Epidermal melanocyte (primary cell): Measurements from ENCODE around the gene KCNK18.

Experiments used
- DNase-seq: peaks from one replicate; pipeline ENCODE4 v3.0.0; 2011; ENCODE audit warnings: low spot score; ENCODE audit not compliant: insufficient read length

Gene KCNK18

DNA sequence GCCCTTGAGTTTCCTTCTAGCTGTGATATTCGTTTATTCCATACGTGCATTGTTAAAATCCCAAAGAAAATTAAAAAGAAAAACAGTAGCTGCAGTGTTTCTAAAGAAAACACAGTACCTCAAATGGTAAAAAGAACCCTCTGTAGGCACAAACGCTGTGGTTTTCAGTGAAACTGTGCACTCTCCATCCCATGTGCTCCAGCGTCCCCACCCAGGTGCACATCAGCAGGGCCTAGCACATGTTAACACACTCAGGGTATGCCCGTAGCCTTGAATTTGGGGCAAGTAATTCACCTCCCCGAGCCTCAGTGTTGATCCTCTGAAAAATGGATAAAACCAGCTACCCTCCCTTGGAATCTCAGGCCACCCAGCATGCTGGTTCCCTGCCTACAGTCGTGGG, 53.1 kb downstream of the KCNK18 start:
- DNase-seq = no peak

DNA sequence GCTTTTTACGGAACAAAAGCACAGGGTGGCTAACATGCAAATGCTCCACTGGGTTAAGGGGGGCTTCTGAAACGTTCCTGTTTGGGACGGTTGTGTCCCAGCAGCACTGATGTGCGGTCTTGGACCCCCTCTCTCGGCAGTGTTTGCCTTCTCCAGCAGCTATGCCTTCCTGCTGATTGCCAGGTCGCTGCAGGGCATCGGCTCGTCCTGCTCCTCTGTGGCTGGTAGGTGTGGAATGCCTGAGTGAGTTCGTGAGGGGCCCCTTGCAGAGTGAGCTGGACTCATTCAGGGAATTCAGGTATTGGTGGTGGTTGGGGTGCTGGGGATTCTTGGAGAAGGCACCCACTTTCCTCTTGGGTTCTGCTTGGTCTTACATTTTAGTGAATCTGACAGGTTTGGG, 56.6 kb downstream of the KCNK18 start:
- DNase-seq = no peak

DNA sequence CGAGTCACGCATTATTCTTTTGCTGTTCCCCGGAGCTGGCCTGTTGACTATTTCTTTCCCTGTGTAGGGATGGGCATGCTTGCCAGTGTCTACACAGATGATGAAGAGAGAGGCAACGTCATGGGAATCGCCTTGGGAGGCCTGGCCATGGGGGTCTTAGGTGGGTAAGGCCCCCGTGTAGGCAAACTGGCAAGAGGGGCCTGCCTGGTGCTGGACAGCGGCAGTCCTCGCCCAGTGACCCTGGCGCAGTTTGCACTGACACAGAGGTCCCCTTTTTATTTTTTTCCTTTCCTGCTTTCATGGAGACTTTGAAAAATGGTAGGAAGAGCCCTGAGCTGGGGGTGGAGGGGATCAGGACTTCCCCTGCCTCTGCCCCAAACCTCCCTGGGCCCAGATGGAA, 57.0 kb downstream of the KCNK18 start:
- DNase-seq = no peak

DNA sequence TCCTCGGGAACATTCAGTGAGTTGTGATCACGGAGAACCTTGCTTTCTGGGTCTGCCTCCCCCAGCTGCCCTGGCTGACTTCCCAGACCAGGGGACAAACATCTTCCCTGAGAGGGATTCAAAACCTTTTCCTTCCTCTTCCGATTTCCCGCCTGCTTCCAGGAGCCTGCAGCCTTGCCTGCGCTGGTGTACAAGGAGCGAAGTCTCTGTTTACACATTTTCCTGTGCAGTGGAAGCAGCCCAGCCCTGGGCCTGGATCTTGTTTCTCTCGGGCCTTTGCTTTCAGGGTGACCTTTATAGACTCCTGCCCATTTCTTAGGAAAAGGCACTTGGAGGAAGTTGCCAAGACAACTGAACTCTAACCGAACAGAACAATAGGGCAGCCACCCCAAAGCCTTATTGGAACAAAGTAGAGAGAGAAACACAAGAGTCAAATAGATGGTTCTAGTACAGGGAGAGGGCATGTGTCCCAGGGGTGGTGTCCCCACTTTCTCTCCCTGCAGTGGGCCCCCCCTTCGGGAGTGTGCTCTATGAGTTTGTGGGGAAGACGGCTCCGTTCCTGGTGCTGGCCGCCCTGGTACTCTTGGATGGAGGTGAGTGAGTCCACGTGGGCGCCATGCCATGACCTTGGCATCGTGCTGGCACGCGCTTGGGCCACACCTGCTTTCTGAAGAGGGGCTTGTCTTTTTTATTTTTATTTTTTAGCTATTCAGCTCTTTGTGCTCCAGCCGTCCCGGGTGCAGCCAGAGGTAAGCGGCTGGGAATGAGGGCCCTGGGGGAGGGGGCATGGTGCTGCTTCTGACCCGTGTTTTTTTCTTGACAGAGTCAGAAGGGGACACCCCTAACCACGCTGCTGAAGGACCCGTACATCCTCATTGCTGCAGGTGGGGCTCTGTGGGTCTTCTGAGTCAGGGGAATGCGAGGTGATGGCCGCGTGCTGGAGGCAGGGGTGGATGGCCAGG, 57.8 kb downstream of the KCNK18 start:
- no peak for DNase-seq

DNA sequence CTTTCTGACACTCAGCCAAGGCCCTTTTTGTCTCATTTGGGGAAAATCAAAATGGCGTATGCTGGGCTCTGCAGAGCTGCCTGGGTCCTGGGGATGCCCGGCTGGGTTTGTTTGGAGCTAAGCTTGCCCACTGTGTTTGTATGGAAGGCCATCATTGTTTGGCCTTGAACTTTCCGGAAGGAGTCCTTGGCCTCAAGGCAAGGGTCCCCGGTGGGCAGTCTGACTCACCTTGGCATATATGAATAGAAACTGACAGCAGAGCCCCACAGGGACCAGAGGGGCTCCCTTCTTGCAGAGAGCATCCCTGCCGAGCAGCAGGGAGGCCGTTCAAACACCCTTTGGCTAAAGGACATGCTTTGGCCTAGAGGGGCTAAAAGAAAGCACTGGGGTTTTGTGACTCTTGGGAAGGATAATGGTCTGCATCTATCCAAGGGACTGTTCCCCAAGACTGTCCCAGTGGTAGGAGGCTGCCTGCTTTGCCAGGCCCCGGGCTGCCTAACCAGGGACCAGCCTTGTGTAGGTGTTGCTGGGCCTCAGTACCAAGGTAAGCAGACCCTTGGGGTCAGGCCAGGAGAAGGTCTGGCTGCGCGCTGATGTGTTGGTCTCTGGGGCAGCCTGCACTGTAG, 58.7 kb downstream of the KCNK18 start:
- DNase-seq = no peak

DNA sequence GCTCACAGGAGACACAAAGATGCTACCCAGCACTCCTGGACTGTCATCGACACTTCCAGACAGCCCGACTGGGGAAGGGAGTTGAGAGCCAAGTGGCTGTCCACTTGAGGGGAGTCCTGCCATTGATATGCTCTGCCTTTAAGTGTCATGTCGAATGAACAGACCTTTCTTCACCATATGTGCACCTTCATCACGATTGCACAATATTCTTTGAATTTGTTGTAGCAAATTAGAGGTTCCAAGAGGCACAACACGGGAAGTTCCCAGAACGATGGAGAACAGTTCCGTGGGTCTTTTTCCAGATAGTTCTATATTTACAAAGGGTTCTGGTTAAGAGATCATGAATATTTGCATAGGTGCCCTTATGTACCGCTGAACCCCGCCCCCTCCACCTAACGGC, 59.6 kb downstream of the KCNK18 start:
- no peak for DNase-seq

DNA sequence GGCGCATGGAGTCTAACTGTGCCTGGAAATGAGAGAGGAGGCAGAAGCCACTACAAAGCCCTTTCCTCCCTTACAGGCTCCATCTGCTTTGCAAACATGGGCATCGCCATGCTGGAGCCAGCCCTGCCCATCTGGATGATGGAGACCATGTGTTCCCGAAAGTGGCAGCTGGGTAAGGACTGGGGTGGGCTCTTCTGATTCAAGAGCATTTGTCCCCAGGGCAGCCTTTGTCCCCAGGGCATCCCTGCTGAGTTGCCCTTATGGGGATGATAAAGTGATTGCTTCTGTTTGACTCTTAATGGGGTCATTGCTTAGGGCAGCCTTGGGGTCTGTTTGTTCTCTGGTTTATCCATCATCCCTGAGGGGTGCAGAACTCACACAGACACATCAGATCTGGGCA, 60.4 kb downstream of the KCNK18 start:
- DNase-seq = no peak

DNA sequence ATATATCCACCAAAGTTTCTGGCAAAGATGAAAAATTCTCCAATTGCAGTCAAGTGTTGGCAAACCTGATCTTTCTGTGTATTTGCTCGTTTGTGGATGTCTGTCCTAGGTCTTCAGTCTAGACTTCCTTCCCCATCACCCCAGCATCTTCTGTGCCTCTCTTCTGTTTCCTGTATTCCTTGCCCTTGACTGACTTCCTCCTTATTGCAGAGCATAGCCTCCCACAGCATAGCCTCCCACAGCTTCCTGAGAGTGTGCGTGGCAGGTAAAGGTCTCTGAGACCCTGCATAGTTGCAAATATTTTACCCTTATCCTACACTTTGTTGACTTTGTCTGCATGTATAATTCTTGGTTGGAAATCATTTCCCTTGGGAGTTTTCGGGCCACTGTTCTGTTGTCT, 62.0 kb downstream of the KCNK18 start:
- DNase-seq = no peak
